ENCODE results near the gene SLF2. TPM values are rescaled to one million over a fixed set of nuclear protein-coding genes. Genes with fewer than 3 reads are reported as not detected.

Gene SLF2
- total RNA-seq, 2 donors from 2014 or later, result 31.5 to 38.9 TPM

- Mint-ChIP-seq H3K36me3 (ENCODE audit: low read depth) (peaks cover 24% of the 10 kb centered on the region), H3K27ac (no peak overlapping the region), H3K4me1 (peaks cover 5% of the 10 kb centered on the region), H3K9me3 (no peaks in the 10 kb centered on the region), H3K27me3 (ENCODE audit: insufficient read depth) (no peaks in the 10 kb centered on the region), H3K4me3 (no peak overlapping the region)
- no peak for DNase-seq
- Histone ChIP-seq H3K9ac (ENCODE audit: extremely low read depth, low read length, poor library complexity, severe bottlenecking) (no peak overlapping the region), H3K4me1 (ENCODE audit: control insufficient read depth, insufficient read depth, low read length) (no peaks in the 10 kb centered on the region), H3K27ac (ENCODE audit: low read depth, low read length) (no peak overlapping the region), H3K27me3 (ENCODE audit: control insufficient read depth, insufficient read depth, low read length, poor library complexity, severe bottlenecking) (no peaks in the 10 kb centered on the region), H3K9me3 (ENCODE audit: control insufficient read depth, low read length) (no peaks in the 10 kb centered on the region), H3K4me3 (ENCODE audit: low read length) (no peak overlapping the region), H3K36me3 (ENCODE audit: control insufficient read depth, insufficient read depth, low read length) (peaks cover 38% of the 10 kb centered on the region)
- TF ChIP-seq CTCF (conservative IDR thresholded peaks at IDR 0.05), result no peak
- 60 to 91% methylated on average over 1 to 11 of the region's 11 CpGs for WGBS, 2 experiments (ENCODE audit: insufficient coverage in 1 of 2, insufficient read length in 1 of 2)
Observed at GRCh38 chr10:101007099-101007711, 94.4 kb downstream of the SLF2 start.

- no peak overlapping the region for H3K27ac Mint-ChIP-seq
Observed at GRCh38 chr10:101007915-101008822, 95.4 kb downstream of the SLF2 start.

More at GRCh38 chr10:101007915-101008822, 95.4 kb downstream of the SLF2 start:
- Histone ChIP-seq H3K27me3 (ENCODE audit: control insufficient read depth, insufficient read depth, low read length, poor library complexity, severe bottlenecking) (no peaks in the 10 kb centered on the region), H3K4me1 (ENCODE audit: control insufficient read depth, insufficient read depth, low read length) (no peaks in the 10 kb centered on the region), H3K4me3 (ENCODE audit: low read length) (no peak overlapping the region), H3K27ac (ENCODE audit: low read depth, low read length) (peak overlapping the region; percentile 32), H3K9me3 (ENCODE audit: control insufficient read depth, low read length) (no peaks in the 10 kb centered on the region), H3K36me3 (ENCODE audit: control insufficient read depth, insufficient read depth, low read length) (peaks cover 29% of the 10 kb centered on the region), H3K9ac (ENCODE audit: extremely low read depth, low read length, poor library complexity, severe bottlenecking) (no peak overlapping the region)
- Mint-ChIP-seq H3K4me3 (no peak overlapping the region), H3K27me3 (ENCODE audit: insufficient read depth) (no peaks in the 10 kb centered on the region), H3K4me1 (peaks cover 8% of the 10 kb centered on the region), H3K9me3 (no peaks in the 10 kb centered on the region), H3K36me3 (ENCODE audit: low read depth) (peaks cover 20% of the 10 kb centered on the region)
- DNase-seq, result no peak
- no peak for TF ChIP-seq CTCF (conservative IDR thresholded peaks at IDR 0.05)
- 76 to 83% methylated on average over 9 to 13 of the region's 13 CpGs for WGBS, 2 experiments (ENCODE audit: insufficient coverage in 1 of 2, insufficient read length in 1 of 2)
